Bronchial epithelial cell (primary cell): ENCODE measurements around the gene SEMA3F. TPM values are rescaled to one million over a fixed set of nuclear protein-coding genes. Genes with fewer than 3 reads are reported as not detected.

Experiments used
- DNase-seq: peaks from one replicate; pipeline ENCODE4 v3.0.0-alpha.2; 2010; ENCODE audit warnings: low read depth
- FAIRE-seq: peaks from 2 replicates; lab custom pipeline; 2011; peaks lifted over from hg19 to GRCh38; lab: Jason Lieb, UNC
- H3K27me3 ChIP-seq: 2 replicates; pipeline ENCODE4 v1.5.1; 2011; ENCODE audit warnings: low read length; ENCODE audit not compliant: control insufficient read depth, insufficient read depth
- H3K36me3 ChIP-seq: 2 replicates; pipeline ENCODE4 v1.5.1; 2011; ENCODE audit warnings: low read length; ENCODE audit not compliant: control insufficient read depth, insufficient read depth
- H3K4me3 ChIP-seq: 2 replicates; pipeline ENCODE4 v1.5.1; 2011; ENCODE audit warnings: mild to moderate bottlenecking, low read depth, low read length, control low read depth
- total RNA-seq: library from RNA; depleted of rRNA; stranded (reverse); fragments of >200 nt; gene quantifications from 2 replicates; pipeline ENCODE4 v1.2.1, GENCODE V29; 2014
- TF ChIP-seq, protein P1 (sequence below): IDR thresholded peaks from 2 replicates; pipeline ENCODE4 v1.5.1; 2011; ENCODE audit warnings: mild to moderate bottlenecking, moderate library complexity, low read length, control low read depth, inconsistent platforms; ENCODE audit not compliant: insufficient read depth, severe bottlenecking

Gene SEMA3F
- total RNA-seq, 1 donor from 2014 or later: 35.5 TPM

DNA sequence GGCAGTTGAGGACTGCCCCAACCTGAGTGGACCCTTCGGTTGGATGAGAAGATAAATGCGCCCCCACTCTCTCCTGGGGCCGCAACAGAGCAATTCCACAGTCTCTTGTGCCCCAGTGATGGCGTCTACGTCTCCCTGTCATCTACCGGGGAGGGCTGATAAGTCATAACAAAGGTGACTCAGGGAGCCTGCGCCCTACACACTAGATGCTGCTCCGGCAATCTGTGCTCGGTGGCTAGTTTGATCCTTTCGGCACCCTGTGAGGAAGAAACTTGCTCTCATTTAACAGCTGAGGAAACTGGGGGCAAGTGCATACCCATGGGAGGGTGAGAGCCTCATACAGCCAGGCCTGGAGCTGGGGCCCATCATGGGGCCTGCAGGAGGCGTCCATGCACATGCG is 14.1 kb upstream of the SEMA3F start:
- no peaks in the 10 kb centered on the region for H3K36me3 ChIP-seq
- no peaks in the 10 kb centered on the region for H3K27me3 ChIP-seq
- no peak for FAIRE-seq
- no peak for DNase-seq
- TF ChIP-seq, protein P1, sequence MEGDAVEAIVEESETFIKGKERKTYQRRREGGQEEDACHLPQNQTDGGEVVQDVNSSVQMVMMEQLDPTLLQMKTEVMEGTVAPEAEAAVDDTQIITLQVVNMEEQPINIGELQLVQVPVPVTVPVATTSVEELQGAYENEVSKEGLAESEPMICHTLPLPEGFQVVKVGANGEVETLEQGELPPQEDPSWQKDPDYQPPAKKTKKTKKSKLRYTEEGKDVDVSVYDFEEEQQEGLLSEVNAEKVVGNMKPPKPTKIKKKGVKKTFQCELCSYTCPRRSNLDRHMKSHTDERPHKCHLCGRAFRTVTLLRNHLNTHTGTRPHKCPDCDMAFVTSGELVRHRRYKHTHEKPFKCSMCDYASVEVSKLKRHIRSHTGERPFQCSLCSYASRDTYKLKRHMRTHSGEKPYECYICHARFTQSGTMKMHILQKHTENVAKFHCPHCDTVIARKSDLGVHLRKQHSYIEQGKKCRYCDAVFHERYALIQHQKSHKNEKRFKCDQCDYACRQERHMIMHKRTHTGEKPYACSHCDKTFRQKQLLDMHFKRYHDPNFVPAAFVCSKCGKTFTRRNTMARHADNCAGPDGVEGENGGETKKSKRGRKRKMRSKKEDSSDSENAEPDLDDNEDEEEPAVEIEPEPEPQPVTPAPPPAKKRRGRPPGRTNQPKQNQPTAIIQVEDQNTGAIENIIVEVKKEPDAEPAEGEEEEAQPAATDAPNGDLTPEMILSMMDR: no peak
- no peak overlapping the region for H3K4me3 ChIP-seq

DNA sequence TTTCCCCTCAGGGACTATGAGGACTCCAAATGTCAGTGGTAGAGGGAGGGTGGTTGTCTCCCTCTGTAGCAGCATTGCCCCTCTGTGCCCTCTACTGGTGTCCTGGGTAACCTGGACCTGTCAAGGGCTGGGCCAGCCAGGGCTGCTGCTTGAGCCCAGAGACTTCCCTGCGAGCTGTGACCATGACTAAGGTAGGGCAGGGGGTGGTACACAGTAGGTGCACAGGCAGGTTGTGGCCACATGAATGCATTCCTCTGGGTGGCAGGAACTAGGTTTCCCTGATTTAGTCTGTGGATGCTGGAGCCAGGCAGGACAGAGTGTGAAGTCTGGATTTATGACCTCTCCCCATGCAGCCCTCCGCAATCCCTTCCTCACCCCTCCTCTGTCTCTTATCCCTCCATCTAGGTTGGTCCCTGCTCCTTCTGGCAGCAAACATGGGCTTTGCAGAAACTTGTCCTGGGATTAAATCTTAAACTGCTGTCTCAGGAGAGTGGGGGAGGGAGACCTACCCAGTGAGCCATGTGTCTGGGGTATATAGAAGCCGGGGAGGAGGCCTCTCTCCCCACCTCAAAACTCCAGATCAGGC is 8.7 kb upstream of the SEMA3F start:
- TF ChIP-seq, protein P1: peak; percentile 39

GRCh38 chr3:50147016-50147415 is 8.1 kb upstream of the SEMA3F start:
- DNase-seq: no peak
- Histone ChIP-seq H3K4me3 (no peak overlapping the region), H3K27me3 (no peaks in the 10 kb centered on the region), H3K36me3 (no peaks in the 10 kb centered on the region)
- TF ChIP-seq, protein P1: no peak
- no peak for FAIRE-seq

More for the DNA sequence above, 8.7 kb upstream of the SEMA3F start:
- peak; percentile 79 for DNase-seq
- Histone ChIP-seq H3K36me3 (no peaks in the 10 kb centered on the region), H3K27me3 (no peaks in the 10 kb centered on the region), H3K4me3 (no peak overlapping the region)
- peak; percentile 79 for FAIRE-seq

GRCh38 chr3:50147447-50147846 is 7.7 kb upstream of the SEMA3F start:
- FAIRE-seq (peak; percentile 43), DNase-seq (no peak)
- no peaks in the 10 kb centered on the region for H3K36me3 ChIP-seq

DNA sequence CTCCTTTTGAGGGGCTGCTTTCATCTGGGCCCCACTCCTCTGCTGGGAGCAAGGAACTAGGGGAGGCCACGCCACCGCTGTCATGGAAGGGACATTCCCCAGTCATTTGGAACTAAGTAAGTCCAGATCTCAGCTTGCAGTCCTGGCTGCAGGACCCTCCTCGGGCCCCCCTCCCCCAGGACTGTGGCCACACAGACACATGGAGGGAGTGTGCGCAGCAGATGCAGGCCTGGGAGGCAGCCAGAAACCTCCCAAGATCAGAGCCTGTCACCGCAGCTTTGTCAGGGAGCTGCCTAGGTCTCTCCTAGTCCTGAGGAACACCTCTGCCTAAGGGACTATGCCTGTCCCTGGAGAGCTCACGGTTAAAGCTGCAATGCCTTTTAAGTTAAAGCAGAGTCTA is 7.3 kb upstream of the SEMA3F start:
- no peak overlapping the region for H3K4me3 ChIP-seq
- TF ChIP-seq, protein P1: no peak
- no peaks in the 10 kb centered on the region for H3K27me3 ChIP-seq
- no peak for DNase-seq
- no peaks in the 10 kb centered on the region for H3K36me3 ChIP-seq
- FAIRE-seq: no peak

More at GRCh38 chr3:50147447-50147846, 7.7 kb upstream of the SEMA3F start:
- TF ChIP-seq, protein P1: no peak
- H3K27me3 ChIP-seq: no peaks in the 10 kb centered on the region
- H3K4me3 ChIP-seq: no peak overlapping the region

GRCh38 chr3:50150404-50150750 is 4.7 kb upstream of the SEMA3F start:
- Histone ChIP-seq H3K4me3 (no peak overlapping the region), H3K36me3 (no peaks in the 10 kb centered on the region), H3K27me3 (no peaks in the 10 kb centered on the region)
- DNase-seq (no peak), FAIRE-seq (no peak)
- TF ChIP-seq, protein P1: no peak
